ENCODE results near the gene MGMT.

MGMT gene

DNA sequence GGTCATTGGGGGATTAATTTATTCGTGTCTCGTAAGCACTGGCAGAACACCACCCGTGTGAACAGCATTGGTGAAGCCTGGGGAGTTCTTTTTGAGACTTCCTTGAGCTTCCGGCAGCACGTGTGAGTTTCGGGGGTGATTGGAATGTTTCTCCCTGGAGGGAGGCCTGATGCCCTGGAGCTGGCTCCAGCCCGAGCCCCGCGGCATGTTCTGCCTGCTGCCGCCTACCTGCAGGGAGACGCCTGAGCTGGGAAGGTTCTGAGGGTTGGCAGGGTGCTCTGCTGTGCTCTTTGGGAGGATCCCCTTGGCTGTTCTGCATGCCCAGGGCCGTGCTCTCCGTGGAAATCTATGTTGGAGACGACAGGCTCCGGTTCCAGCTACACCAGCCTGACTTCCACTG is 159.3 kb downstream of the MGMT start:
- DNase-seq = no peak
- no peaks in the 10 kb centered on the region for H3K36me3 ChIP-seq (replicated peaks; ENCODE audit: insufficient read depth, low read length)
- H3K4me3 ChIP-seq (ENCODE audit: low read length) = no peak overlapping the region
- H3F3A ChIP-seq (ENCODE audit: insufficient read depth, low read length) = no peaks in the 10 kb centered on the region
- TF ChIP-seq, protein P1, sequence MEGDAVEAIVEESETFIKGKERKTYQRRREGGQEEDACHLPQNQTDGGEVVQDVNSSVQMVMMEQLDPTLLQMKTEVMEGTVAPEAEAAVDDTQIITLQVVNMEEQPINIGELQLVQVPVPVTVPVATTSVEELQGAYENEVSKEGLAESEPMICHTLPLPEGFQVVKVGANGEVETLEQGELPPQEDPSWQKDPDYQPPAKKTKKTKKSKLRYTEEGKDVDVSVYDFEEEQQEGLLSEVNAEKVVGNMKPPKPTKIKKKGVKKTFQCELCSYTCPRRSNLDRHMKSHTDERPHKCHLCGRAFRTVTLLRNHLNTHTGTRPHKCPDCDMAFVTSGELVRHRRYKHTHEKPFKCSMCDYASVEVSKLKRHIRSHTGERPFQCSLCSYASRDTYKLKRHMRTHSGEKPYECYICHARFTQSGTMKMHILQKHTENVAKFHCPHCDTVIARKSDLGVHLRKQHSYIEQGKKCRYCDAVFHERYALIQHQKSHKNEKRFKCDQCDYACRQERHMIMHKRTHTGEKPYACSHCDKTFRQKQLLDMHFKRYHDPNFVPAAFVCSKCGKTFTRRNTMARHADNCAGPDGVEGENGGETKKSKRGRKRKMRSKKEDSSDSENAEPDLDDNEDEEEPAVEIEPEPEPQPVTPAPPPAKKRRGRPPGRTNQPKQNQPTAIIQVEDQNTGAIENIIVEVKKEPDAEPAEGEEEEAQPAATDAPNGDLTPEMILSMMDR (IDR thresholded peaks at IDR 0.05; ENCODE audit: low read length) = no peak
- no peak for TF ChIP-seq EZH2phosphoT487 (IDR thresholded peaks at IDR 0.05; ENCODE audit: low read length)
- TF ChIP-seq EZH2 (optimal IDR thresholded peaks at IDR 0.05; ENCODE audit: low read depth, low read length) = no peak
- H3K27me3 ChIP-seq (replicated peaks; ENCODE audit: insufficient read depth, low read length) = no peaks in the 10 kb centered on the region
- H3K4me1 ChIP-seq (ENCODE audit: low read length) = no peaks in the 10 kb centered on the region
- H3K27ac ChIP-seq (ENCODE audit: low read length) = no peak overlapping the region
- no peaks in the 10 kb centered on the region for H4K20me1 ChIP-seq (ENCODE audit: insufficient read depth, low read length)
- H3K4me2 ChIP-seq (ENCODE audit: low read depth, low read length) = no peak overlapping the region
- no peaks in the 10 kb centered on the region for H3K9me2 ChIP-seq (replicated peaks; ENCODE audit: insufficient read depth, low read length)
- H3K79me2 ChIP-seq (ENCODE audit: low read length) = no peaks in the 10 kb centered on the region
- H3K9me3 ChIP-seq (replicated peaks; ENCODE audit: insufficient read depth, low read length) = no peaks in the 10 kb centered on the region
- H3K9ac ChIP-seq (ENCODE audit: low read length) = no peak overlapping the region
- H2AFZ ChIP-seq (ENCODE audit: low read length) = no peak overlapping the region

DNA sequence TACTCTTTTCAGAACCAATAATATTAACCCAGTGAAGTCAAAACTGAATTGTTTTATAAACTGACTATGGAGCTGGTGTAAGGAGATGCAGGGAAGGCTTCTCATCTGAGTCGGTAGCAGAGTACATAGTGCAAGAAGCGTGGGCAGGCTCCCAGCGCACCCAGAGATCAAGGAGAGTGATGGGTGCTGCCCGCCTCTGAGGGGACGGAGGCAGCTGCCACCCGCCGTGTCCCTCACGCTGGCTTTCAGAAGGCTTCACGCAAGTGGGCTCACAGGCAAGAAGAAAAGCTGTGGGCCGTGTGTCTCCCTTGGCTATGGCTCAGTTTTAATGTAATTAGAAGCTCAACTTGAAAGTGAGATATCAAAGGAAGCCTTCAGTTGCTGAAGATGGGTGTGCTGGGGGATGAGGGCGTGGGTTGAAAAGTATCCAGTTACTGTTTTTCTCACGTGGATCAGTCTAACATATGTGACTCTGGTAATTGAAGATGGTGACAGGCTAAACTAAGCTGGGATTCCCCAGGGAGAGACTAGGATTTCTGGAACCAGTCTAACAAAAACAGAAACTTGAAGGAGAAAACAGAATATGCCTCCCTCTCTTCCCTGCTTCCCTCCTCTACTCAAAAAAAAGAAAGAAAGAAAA is 159.9 kb downstream of the MGMT start:
- TF ChIP-seq EZH2 (optimal IDR thresholded peaks at IDR 0.05; ENCODE audit: low read depth, low read length) (no peak), EZH2phosphoT487 (IDR thresholded peaks at IDR 0.05; ENCODE audit: low read length) (no peak)
- TF ChIP-seq, protein P1 (IDR thresholded peaks at IDR 0.05; ENCODE audit: low read length) = no peak
- no peak overlapping the region for H3K4me2 ChIP-seq (ENCODE audit: low read depth, low read length)

DNA sequence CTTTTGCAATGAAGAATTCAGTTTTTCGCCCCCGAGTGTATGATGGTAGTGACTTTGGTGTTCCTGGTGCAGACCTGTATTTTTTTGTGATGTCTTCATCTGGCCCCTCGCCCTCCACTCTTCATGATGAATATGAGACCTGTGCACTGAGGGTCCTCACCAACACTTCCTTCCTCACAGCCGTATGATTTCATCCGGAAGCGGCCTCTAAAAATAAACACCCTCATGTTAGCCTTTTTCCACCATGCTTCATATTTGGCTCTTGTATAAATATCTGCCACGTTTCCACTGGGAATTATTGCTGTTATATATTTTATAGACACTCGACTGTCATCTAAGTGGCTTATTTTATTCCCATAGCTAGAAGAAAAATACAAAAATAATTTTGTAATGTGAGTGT is 160.4 kb downstream of the MGMT start:
- TF ChIP-seq EZH2phosphoT487 (IDR thresholded peaks at IDR 0.05; ENCODE audit: low read length) (no peak), EZH2 (optimal IDR thresholded peaks at IDR 0.05; ENCODE audit: low read depth, low read length) (no peak)
- TF ChIP-seq, protein P1 (IDR thresholded peaks at IDR 0.05; ENCODE audit: low read length) = no peak
- Histone ChIP-seq H3F3A (ENCODE audit: insufficient read depth, low read length) (no peaks in the 10 kb centered on the region), H3K4me1 (ENCODE audit: low read length) (no peaks in the 10 kb centered on the region), H3K36me3 (replicated peaks; ENCODE audit: insufficient read depth, low read length) (no peaks in the 10 kb centered on the region), H3K9me2 (replicated peaks; ENCODE audit: insufficient read depth, low read length) (no peaks in the 10 kb centered on the region), H3K79me2 (ENCODE audit: low read length) (no peaks in the 10 kb centered on the region), H2AFZ (ENCODE audit: low read length) (no peak overlapping the region), H3K9me3 (replicated peaks; ENCODE audit: insufficient read depth, low read length) (no peaks in the 10 kb centered on the region), H3K27ac (ENCODE audit: low read length) (no peak overlapping the region), H4K20me1 (ENCODE audit: insufficient read depth, low read length) (no peaks in the 10 kb centered on the region), H3K9ac (ENCODE audit: low read length) (no peak overlapping the region), H3K4me3 (ENCODE audit: low read length) (no peak overlapping the region), H3K4me2 (ENCODE audit: low read depth, low read length) (no peak overlapping the region), H3K27me3 (replicated peaks; ENCODE audit: insufficient read depth, low read length) (no peaks in the 10 kb centered on the region)
- no peak for DNase-seq

More for the DNA sequence above, 159.9 kb downstream of the MGMT start:
- H3K4me3 ChIP-seq (ENCODE audit: low read length) = no peak overlapping the region
- H3K9ac ChIP-seq (ENCODE audit: low read length) = no peak overlapping the region
- H3K9me3 ChIP-seq (replicated peaks; ENCODE audit: insufficient read depth, low read length) = no peaks in the 10 kb centered on the region
- H3K4me1 ChIP-seq (ENCODE audit: low read length) = no peaks in the 10 kb centered on the region
- no peaks in the 10 kb centered on the region for H3K79me2 ChIP-seq (ENCODE audit: low read length)
- no peak overlapping the region for H2AFZ ChIP-seq (ENCODE audit: low read length)
- H3K36me3 ChIP-seq (replicated peaks; ENCODE audit: insufficient read depth, low read length) = no peaks in the 10 kb centered on the region
- H3K9me2 ChIP-seq (replicated peaks; ENCODE audit: insufficient read depth, low read length) = no peaks in the 10 kb centered on the region
- H3K27me3 ChIP-seq (replicated peaks; ENCODE audit: insufficient read depth, low read length) = no peaks in the 10 kb centered on the region
- no peaks in the 10 kb centered on the region for H3F3A ChIP-seq (ENCODE audit: insufficient read depth, low read length)
- no peak overlapping the region for H3K27ac ChIP-seq (ENCODE audit: low read length)
- DNase-seq = no peak
- H4K20me1 ChIP-seq (ENCODE audit: insufficient read depth, low read length) = no peaks in the 10 kb centered on the region
